GM19455 (cell line): Measurements from ENCODE around the gene SLC39A10.
"Not testable (repeated sequence)": the region's sequence is repeated elsewhere in the genome, so short reads cannot be mapped to it uniquely, and the experiment has no call there.

Experiments used
- ATAC-seq: cut with Tn5 transposase; IDR thresholded peaks from one replicate; pipeline ENCODE4 v1.9.1; 2021; ENCODE audit not compliant: unreplicated experiment

The SLC39A10 gene

GRCh38 chr2:195671563-195671962 lies 14.5 kb downstream of the SLC39A10 start:
- ATAC-seq, result no peak

- ATAC-seq, result no peak
These were observed 15.6 kb downstream of the SLC39A10 start for GRCh38 chr2:195672674-195673073.

GRCh38 chr2:195674491-195675221 lies 17.6 kb downstream of the SLC39A10 start:
- no peak for ATAC-seq

GRCh38 chr2:195675783-195676427 lies 18.9 kb downstream of the SLC39A10 start:
- ATAC-seq, result no peak

- no peak for ATAC-seq
These were observed 20.3 kb downstream of the SLC39A10 start for GRCh38 chr2:195677290-195677689.

- no peak for ATAC-seq
These were observed 20.9 kb downstream of the SLC39A10 start for GRCh38 chr2:195677884-195678283.

GRCh38 chr2:195682077-195682476 lies 25.1 kb downstream of the SLC39A10 start:
- no peak for ATAC-seq

GRCh38 chr2:195683174-195683573 lies 26.1 kb downstream of the SLC39A10 start:
- no peak for ATAC-seq

GRCh38 chr2:195686564-195686963 lies 29.5 kb downstream of the SLC39A10 start:
- no peak for ATAC-seq

GRCh38 chr2:195687320-195688086 lies 30.5 kb downstream of the SLC39A10 start:
- ATAC-seq, result no peak

GRCh38 chr2:195692531-195692930 lies 35.5 kb downstream of the SLC39A10 start:
- ATAC-seq, result not testable (repeated sequence)

GRCh38 chr2:195694553-195694952 lies 37.5 kb downstream of the SLC39A10 start:
- no peak for ATAC-seq

- no peak for ATAC-seq
These were observed 38.1 kb downstream of the SLC39A10 start for GRCh38 chr2:195695002-195695631.

- no peak for ATAC-seq
These were observed 39.0 kb downstream of the SLC39A10 start for GRCh38 chr2:195696012-195696411.

GRCh38 chr2:195697681-195698220 lies 40.7 kb downstream of the SLC39A10 start:
- no peak for ATAC-seq

GRCh38 chr2:195700480-195700879 lies 43.5 kb downstream of the SLC39A10 start:
- no peak for ATAC-seq

GRCh38 chr2:195706161-195706900 lies 49.3 kb downstream of the SLC39A10 start:
- ATAC-seq, result no peak

- ATAC-seq, result no peak
These were observed 53.1 kb downstream of the SLC39A10 start for GRCh38 chr2:195709901-195710806.

- no peak for ATAC-seq
These were observed 54.5 kb downstream of the SLC39A10 start for GRCh38 chr2:195711478-195711877.
